Stimulated activated CD4-positive, alpha-beta T cell treated with anti-CD3 and anti-CD28 coated beads, Interleukin-15, amount 100 ng/mL, for 24 hours (primary cell): ENCODE measurements around the gene SEC14L1.
"Not testable (repeated sequence)": the region's sequence is repeated elsewhere in the genome, so short reads cannot be mapped to it uniquely, and the experiment has no call there.

ENCODE experiments used
- DNase-seq: peaks from one replicate; pipeline ENCODE4 v3.0.0-alpha.2; 2020

SEC14L1 gene

DNA sequence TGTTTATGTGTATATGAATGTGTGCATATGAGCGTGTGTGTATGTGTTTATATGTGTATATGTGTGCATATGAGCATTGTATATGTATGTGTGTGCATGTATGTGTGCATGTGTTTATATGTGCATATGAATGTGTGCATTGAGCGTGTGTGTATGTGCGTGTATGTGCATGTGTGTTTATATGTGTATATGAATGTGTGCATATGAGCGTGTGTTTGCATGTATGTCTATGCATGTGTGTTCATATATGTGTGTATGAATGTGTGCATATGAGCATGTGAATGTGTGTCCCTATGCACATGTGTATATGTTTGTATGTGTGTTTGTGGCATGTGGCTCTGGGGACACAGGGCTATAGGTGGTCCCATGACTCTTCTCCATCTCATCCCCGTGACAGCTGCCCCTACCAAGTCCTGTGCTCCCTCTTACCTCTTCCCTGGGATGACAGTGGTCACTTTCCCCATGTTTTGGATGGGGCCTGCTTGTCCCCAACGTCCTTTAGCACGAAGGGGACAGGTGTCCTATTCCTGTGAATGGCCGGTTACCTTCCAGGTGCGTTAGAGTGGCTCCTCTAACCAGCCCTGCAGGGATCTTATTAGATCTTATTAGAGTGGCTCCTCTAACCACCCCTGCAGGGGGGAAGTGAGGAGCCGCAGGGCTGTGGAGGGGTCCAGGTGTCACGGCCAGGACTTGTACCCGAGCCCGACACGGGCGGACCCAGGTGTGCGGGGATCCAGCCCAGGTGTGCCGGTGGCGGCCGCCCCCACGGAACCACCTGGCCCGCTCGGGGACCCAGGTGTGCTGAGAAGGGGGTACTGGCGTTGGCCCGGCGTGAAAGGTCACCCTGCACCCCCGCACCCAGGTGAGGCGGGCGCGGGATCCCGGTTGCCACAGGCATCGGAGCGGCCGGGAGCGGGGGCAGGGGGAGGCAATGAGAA, 105.6 kb downstream of the SEC14L1 start:
- no peak for DNase-seq

DNA sequence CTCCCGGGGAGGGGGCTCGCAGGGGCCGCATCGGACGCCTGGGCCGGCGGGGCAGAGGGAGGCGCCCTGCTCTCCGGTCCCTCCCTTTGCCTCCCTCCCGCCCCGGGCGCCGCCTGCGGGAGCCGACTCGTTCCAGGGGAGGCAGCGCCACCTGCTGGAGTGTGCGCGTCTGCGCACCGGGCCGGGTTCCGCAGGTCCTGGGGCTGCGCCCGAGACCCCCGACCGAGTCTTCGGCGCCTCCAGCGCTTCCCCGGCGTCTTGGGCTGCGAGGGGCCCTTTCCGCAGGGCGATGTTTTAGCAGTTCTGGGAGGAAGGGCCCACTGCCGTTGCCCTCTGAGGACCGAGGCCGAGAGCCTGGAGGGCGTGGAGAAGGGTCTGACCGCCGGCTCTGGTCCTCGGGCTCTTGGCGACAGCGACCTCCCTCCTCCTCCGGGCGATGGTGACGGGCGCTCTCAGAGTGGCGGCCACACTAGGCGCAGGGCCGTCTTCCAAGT, 106.3 kb downstream of the SEC14L1 start:
- peak; percentile 90 for DNase-seq

DNA sequence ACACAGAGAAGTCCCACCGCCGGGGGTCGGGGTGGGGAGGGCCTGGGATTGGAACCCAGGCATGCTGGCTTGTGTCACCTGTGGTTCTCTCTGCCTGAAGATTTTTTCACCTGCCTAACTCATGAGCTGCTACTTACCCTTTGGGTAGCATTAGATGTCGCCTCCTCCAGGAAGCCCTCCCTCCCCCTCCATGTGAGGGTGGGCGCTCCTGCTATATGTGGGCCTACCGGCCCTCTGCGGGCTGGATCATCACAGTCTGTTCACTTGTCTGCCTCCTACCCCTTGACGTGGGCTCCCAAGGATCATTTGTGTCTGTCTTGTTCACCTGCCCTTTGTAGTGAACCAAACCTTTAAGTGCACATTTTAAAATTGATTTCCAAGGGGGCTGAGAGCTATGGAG, 106.8 kb downstream of the SEC14L1 start:
- DNase-seq = no peak

DNA sequence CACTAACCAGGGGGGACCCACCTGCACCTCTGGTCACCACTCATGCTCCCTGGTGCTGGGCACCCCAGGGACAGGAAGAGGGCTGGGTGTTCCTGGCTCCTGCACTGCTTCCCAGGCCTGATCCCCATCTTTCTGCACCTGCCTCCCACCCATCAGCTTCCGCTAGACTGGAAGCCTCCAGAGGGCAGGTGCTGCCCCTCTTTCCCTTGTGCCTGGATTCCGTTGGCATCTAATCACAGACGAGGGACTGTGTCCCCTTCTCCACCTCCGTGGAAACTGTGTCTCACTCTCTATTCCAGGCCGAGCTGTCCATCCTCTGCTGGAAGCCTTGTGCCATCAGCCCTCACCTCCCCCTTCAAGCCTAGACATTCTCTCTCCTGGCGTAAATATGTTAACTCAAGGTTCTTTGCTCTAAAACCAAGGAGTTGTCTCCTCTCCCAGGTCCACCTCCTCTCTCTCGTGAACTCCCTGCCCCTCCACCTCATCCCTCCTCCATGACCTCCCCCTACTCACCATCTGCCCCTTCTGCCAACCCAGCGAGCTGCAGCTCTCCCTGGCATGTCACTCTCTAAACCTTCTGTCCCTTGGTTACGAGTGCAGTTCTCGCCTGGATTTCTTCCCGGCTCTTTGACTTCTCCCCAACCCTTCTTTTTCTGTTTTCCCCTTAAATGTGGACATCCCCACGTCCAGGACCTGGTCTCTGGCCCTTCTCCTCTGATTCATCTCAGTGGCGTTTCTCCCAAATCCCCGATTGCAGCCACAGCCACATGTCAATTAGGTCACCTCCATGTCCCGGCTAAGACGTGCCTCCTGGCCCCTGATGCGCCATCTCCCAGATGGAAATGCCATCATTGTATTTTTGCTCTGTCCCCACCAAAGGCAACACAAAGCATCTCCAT, 107.7 kb downstream of the SEC14L1 start:
- DNase-seq = no peak

DNA sequence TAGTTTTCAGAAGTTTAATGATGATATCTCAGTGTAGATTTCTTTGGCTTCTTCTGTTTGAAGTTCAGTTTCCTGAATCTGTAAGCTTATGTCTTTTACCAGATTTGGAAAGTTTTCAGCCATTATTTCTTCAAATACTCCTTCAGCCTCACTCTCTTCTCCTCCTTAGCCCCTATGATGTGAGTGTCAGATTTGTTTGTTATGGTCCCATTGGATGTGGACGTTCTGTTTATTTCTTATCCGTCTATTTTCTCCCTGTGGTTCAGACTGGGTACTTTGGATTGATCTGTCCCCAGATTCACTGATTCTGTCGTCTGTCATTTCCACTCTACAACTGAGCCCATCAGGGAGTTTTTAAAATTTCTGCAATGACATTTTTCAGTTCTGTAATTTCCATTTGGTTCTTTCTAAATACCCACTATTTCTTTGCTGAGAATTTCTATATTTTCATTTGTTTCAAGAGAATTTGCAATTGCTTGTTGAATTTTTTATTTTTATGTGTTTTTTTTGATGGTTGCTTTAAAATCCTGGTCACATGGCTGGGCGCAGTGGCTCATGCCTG, 110.9 kb downstream of the SEC14L1 start:
- no peak for DNase-seq

DNA sequence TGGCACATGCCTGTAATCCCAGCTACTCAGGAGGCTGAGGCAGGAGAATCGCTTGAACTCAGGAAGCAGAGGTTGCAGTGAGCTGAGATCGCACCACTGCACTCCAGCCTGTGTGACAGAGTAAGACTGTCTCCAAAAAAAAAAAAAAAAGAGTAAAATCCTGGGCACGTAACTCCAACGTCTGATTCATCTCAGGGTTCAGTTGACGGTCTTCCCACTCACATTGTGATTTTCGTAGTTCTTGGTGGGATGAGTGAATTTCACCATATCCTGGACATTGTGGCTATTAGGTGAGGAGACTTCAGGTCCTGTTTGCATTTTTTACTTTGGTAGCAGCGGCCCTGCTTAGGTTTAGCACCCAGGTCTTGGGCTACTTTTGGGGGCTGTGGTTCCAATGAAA, 111.5 kb downstream of the SEC14L1 start:
- not testable (repeated sequence) for DNase-seq

DNA sequence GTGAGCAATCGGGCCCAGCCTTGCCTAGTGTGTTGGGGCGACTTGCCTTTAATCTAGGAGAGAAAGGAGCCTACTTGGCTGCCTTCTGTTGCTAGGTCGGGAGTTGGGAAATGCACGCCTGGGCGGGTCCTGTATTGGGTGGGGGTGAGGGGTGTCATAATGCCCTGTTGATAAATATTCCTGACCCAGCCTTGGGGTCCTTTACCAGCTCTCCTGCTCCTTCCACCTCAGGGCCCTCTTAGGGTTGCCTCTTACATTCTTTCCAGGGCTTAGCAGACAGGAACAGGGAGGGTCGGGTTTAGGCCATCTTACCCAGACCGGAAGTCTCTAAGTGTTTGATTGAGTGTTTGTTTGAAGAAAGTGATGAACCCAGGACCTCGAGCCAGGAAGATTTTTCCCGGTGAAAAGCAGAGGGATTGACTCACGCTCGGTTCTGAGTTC, 112.9 kb downstream of the SEC14L1 start:
- no peak for DNase-seq

DNA sequence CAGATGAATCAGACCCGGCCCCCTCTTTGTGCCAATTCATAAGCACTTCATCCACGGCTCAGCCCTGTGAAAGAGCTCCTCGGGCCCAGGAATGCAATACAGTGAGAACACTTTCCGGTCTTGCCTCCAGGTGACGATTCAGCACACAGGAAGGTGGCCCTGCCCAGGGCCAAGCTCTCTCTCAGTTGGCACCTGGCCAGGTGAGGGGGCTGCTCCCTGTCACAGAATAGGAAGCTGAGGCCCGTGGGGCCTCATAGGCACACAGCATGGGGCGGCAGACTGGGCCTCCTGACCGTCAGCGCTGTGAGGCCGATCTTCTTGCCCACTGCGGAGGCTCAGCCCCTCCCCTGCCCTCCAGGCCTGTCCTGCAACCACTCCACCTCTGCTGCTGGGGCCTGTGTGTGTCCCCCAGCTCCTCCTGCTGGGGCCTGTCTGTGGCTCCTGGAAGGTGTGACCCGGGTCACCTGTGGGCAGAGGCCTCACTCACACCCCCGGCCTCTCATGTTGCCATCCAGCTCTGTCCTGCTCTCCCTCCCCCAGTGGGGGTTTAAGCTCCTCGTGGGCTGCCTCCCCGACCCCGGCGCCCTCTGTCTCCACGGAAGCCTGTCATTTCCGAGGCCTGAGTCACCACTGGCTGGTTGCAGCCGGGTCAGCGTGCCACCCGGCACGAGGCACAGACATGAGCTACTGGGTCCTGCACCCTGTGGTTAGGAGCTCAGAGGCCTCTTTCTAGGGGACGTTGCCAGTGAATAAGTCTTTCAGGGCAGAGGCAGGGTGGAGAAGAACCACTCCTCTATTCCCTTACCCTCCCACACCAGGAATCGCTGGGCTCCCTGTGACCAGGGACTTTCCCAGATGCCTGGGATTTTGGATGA, 114.4 kb downstream of the SEC14L1 start:
- DNase-seq = no peak

DNA sequence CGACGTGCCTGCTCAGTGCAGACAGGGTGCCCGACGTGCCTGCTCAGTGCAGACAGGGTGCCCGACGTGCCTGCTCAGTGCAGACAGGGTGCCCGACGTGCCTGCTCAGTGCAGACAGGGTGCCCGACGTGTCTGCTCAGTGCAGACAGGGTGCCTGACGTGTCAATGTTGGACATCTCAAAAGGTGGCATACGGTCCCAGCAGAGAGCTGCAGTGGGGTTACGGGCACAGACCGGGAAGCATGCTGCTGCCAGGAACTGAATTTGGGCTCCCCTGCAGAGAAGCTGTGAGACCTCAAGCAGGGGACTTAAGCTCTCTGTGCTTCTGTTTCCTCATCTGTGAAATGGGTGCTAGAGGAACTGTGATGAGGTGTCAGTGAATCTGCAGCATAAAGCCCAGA, 115.2 kb downstream of the SEC14L1 start:
- DNase-seq = not testable (repeated sequence)

DNA sequence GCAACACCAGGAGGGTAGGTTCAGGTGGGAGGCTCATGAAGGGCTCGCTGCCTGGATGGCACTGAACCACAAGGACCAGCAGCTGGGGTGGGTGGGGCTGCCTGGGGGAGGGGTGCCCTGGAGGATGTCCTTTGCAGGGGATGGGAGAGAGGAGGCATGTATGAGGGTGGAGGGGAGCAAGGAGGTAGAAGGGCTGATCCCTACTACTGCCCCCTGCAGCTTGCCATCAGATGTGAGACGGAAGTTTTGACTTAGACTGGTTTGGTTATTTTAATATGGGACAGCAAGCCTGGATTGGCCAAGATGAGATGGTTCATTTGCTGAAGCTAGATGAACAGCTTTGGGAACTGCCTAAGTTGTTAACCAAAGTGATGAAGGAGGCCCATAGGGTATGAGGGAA, 115.9 kb downstream of the SEC14L1 start:
- DNase-seq = no peak

DNA sequence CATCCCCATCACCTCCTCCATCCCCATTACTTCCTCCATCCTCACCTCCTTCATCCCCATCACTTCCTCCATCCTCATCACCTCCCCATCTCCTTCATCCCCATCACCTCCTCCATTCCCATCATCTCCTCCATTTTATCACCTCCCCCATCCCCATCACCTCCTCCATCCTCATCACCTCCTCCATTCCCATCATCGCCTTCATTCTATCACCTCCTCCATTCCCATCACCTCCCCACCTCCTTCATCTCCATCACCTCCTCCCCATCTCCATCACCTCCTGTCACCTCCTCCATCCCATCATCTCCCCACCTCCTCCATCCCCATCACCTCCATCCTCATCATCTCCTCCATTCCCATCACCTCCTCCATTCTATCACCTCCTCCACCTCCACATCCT, 116.4 kb downstream of the SEC14L1 start:
- no peak for DNase-seq

DNA sequence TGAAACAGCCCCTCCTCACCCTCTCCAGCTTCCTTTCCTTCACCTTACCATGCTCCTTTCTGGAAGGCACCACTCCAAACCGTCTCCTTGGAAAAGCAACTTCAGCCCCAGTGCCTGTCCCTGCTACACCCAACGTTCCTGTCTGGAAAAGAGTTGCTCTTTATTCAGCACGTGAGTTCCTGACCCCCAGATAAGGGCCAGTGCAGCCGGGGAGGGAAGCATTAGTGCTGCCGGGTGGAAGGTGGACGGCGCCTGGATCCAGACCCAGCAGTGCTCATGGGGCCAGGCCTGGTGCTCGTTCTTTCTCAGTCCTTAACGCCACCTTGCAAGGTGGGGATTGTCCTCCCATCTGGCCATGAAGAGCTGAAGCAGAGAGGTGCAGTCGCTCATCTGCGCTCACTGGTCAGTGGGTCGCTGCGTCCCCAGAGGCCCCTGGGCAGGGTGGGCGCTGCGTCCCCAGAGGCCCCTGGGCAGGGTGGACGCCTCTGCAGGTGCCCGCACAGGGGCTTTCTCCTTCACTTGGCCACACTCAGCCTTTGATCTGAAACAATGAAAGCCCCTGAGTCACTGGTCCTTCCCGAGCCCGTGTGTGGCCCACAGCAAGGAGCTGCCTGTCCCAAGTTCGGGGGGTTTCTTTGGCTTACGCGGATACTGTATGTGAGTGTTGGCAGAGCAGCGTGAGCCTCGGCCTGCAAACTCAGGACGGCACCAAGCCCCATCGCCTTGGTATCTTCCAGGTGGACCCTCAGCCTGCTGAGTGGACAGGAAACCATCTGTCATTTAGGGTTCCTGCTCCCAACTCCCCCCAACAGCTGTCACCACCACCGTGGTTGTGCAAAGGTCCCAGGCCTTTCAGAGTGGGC, 117.1 kb downstream of the SEC14L1 start:
- no peak for DNase-seq

DNA sequence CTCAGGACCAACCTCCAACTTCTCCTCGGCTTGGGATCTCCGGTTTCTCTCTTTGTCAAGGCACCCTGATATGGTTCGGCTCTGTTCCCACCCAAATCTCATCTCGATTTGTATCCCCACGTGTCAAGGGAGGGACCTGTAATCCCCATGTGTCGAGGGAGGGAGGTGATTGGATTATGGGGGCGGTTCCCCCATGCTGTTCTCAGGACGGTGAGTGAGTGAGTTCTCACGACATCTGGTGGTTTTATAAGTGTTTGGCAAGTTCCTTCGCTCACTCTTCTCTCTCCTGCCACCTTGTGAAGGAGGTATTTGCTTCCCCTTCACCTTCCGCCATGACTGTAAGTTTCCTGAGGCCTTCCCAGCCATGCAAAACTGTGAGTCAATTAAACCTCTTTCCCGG, 117.9 kb downstream of the SEC14L1 start:
- no peak for DNase-seq

DNA sequence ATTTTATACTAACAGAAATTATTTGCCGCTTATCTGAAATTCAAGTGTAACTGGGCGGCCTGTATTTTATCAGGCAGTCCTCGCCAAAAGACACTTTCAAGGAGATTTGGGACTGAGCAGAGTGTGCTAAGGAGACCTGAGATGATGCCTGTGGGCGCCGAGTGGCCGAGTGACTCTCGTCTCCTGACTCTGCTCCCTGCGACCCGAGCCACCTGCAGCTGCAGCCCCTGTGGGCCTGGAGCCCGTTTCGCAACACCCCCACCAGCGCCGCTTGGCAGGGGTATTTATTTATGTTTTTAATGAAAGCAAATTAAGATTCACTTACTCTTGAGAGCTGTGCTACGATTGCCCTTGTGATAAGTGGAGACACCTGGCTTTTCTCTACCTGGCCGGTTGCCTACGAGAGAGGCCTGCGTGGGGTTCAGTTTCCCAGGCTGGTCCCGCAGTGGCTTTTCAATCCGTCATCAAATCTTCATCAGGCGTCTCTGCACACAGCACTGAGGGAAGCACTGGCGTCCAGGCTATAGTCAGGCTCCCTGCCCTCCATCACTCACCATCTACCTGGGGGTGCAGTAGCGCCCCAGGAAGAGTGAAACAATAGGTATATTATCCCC, 124.0 kb downstream of the SEC14L1 start:
- no peak for DNase-seq

DNA sequence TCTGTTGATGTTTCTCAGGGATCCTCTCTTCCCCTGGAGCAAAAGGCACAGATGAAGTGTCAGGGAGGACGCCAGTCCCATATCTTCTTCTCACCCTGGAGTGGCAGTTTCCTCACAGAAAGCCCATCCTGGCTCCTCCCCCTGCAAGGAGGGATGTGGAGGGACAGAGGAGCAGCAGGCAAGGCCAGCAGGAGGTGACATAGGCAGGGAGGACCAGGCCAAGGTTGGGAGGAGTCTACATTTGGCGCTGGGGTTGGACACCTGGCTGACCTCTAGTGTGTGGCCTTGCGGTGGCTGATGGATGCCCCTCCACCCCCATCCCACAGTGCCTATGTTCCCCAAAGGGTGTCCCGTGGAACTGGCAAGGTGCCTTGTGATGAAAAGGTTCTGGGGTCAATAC, 125.4 kb downstream of the SEC14L1 start:
- no peak for DNase-seq
